Neural cell (in vitro differentiated cells): ENCODE results near the gene C17orf113. TPM values are rescaled to one million over a fixed set of nuclear protein-coding genes. Genes with fewer than 3 reads are reported as not detected.
"Not testable (repeated sequence)": the region's sequence is repeated elsewhere in the genome, so short reads cannot be mapped to it uniquely, and the experiment has no call there.

Experiments used
- H2AFZ ChIP-seq: fragments of 200-600, 300-800 bp; sonication (generic), shearing (Covaris generic); 2 replicates; pipeline ENCODE4 v1.6.0; 2014; ENCODE audit warnings: low read depth, mild to moderate bottlenecking, antibody characterized with exemption, low read length, moderate library complexity
- H3F3A ChIP-seq: fragments of 200-600 bp; shearing (Covaris generic); 2 replicates; pipeline ENCODE4 v1.6.1; 2016; ENCODE audit warnings: mild to moderate bottlenecking, moderate library complexity, mixed read lengths, antibody characterized with exemption, low read length; ENCODE audit not compliant: insufficient read depth, poor library complexity, severe bottlenecking
- H3K27ac ChIP-seq: fragments of 200-600, 300-800 bp; sonication (generic), shearing (Covaris generic); 2 replicates; pipeline ENCODE4 v1.5.1; 2014; ENCODE audit warnings: mild to moderate bottlenecking, low read length, moderate library complexity
- H3K27me3 ChIP-seq: fragments of 300-800, 200-600 bp; sonication (generic), shearing (Covaris generic); 2 replicates; pipeline ENCODE4 v1.6.0; 2014; ENCODE audit warnings: mild to moderate bottlenecking, low read depth, low read length, moderate library complexity; ENCODE audit not compliant: insufficient read depth
- H3K36me3 ChIP-seq: fragments of 300-800, 200-600 bp; sonication (generic), shearing (Covaris generic); 2 replicates; pipeline ENCODE4 v1.5.1; 2014; ENCODE audit warnings: mild to moderate bottlenecking, antibody characterized with exemption, low read length, moderate library complexity; ENCODE audit not compliant: insufficient read depth
- H3K4me2 ChIP-seq: fragments of 300-800, 200-600 bp; sonication (generic), shearing (Covaris generic); 2 replicates; pipeline ENCODE4 v1.6.0; 2014; ENCODE audit warnings: mild to moderate bottlenecking, low read length
- H3K4me3 ChIP-seq: fragments of 300-800, 200-600 bp; sonication (generic), shearing (Covaris generic); 2 replicates; pipeline ENCODE4 v1.5.1; 2014; ENCODE audit warnings: mild to moderate bottlenecking, low read length, moderate library complexity
- H3K79me2 ChIP-seq: fragments of 200-600 bp; shearing (Covaris generic); replicated peaks from 2 replicates; pipeline ENCODE4 v1.6.0; 2014; ENCODE audit warnings: mild to moderate bottlenecking, low read length, moderate library complexity; ENCODE audit not compliant: insufficient read depth
- H3K9ac ChIP-seq: fragments of 300-800, 200-600 bp; sonication (generic), shearing (Covaris generic); 2 replicates; pipeline ENCODE4 v1.6.1; 2016; ENCODE audit warnings: mild to moderate bottlenecking, low read length, mixed read lengths
- H3K9me2 ChIP-seq: fragments of 200-600 bp; shearing (Covaris generic); 2 replicates; pipeline ENCODE4 v1.6.1; 2016; ENCODE audit warnings: mild to moderate bottlenecking, low read length, mixed read lengths; ENCODE audit not compliant: insufficient read depth
- H3K9me3 ChIP-seq: fragments of 200-600, 300-800 bp; sonication (generic), shearing (Covaris generic); 2 replicates; pipeline ENCODE4 v1.6.1; 2016; ENCODE audit warnings: mild to moderate bottlenecking, mixed run types, low read length, moderate library complexity, mixed read lengths
- H4K20me1 ChIP-seq: fragments of 200-600 bp; shearing (Covaris generic); 2 replicates; pipeline ENCODE4 v1.6.1; 2016; ENCODE audit warnings: mild to moderate bottlenecking, mixed run types; ENCODE audit not compliant: insufficient read depth
- EP300 ChIP-seq: fragments of 450-650 bp; conservative IDR thresholded peaks from 2 replicates; pipeline ENCODE4 v1.6.1; 2014; ENCODE audit warnings: antibody characterized with exemption, mild to moderate bottlenecking, moderate library complexity; ENCODE audit not compliant: poor library complexity, severe bottlenecking
- EZH2 ChIP-seq: fragments of 200-600, 300-800 bp; shearing (Covaris generic), sonication (generic); IDR thresholded peaks from 2 replicates; pipeline ENCODE4 v1.6.1; 2014; ENCODE audit warnings: antibody characterized with exemption, low read length, borderline replicate concordance, mild to moderate bottlenecking; ENCODE audit not compliant: insufficient read depth, poor library complexity, severe bottlenecking
- MXI1 ChIP-seq: fragments of 450-650 bp; conservative IDR thresholded peaks from 2 replicates; pipeline ENCODE4 v1.6.1; 2014; ENCODE audit warnings: antibody characterized with exemption, mild to moderate bottlenecking; ENCODE audit not compliant: poor library complexity, severe bottlenecking
- POLR2AphosphoS5 ChIP-seq: IDR thresholded peaks from 2 replicates; pipeline ENCODE4 v1.6.1; 2012
- RAD21 ChIP-seq: fragments of 450-650 bp; conservative IDR thresholded peaks from 2 replicates; pipeline ENCODE4 v1.6.1; 2014; ENCODE audit warnings: antibody characterized with exemption, mild to moderate bottlenecking, moderate library complexity
- SMC3 ChIP-seq: fragments of 450-650 bp; conservative IDR thresholded peaks from 2 replicates; pipeline ENCODE4 v1.6.1; 2014; ENCODE audit warnings: antibody characterized with exemption, mild to moderate bottlenecking, moderate library complexity; ENCODE audit not compliant: poor library complexity
- TAF1 ChIP-seq: IDR thresholded peaks from 2 replicates; pipeline ENCODE4 v1.6.1; 2012; ENCODE audit warnings: low read depth
- polyA plus RNA-seq: library from polyadenylated mRNA; depleted of rRNA; stranded (reverse); fragments of >200 nt; gene quantifications from 2 replicates; pipeline ENCODE4 v1.2.3, GENCODE V29; 2014
- TF ChIP-seq, protein P1 (sequence below): IDR thresholded peaks from 2 replicates; pipeline ENCODE4 v1.6.1; 2012; ENCODE audit warnings: borderline replicate concordance
- TF ChIP-seq, protein P2 (sequence below): fragments of 450-650 bp; IDR thresholded peaks from 2 replicates; pipeline ENCODE4 v1.5.1; 2014; ENCODE audit warnings: antibody characterized with exemption, mild to moderate bottlenecking, moderate library complexity; ENCODE audit not compliant: poor library complexity, severe bottlenecking

C17orf113 gene
- polyA plus RNA-seq, 1 donor from 2014 or later: 5.2 TPM

DNA sequence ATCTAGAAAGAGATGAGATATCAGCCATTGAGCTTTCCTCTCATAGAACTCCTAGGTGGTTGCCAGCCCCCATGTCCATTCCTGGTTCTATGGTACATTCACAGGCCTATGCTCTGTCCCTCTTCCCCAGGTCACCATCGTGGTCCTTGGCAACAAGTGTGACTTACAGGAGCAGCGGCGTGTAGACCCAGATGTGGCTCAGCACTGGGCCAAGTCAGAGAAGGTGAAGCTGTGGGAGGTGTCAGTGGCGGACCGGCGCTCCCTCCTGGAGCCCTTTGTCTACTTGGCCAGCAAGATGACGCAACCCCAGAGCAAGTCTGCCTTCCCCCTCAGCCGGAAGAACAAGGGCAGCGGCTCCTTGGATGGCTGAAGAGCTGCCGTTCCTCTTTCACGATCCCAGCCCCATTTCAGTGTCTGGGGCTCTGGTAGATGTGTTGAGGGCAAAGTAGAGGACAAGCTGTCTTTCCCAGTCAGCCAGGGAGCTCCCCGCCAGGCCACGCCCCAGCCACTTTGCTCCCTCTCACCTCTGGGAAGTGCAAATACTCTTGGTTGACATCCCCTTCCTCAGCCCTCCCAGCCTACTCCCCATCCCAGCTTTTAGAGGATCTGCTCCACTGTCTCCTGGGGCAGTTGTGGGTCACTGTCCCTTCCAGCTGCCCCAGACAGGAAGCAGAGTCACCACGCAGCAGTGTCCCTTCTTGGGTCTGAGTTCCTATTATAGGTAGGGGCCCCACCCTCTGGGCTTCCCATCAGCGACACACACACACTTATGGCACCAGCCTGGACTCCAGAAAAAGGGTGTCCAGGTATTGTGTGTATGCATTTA, 26.7 kb downstream of the C17orf113 start (continued):
- no peak for TF ChIP-seq MXI1
- TF ChIP-seq POLR2AphosphoS5: no peak

DNA sequence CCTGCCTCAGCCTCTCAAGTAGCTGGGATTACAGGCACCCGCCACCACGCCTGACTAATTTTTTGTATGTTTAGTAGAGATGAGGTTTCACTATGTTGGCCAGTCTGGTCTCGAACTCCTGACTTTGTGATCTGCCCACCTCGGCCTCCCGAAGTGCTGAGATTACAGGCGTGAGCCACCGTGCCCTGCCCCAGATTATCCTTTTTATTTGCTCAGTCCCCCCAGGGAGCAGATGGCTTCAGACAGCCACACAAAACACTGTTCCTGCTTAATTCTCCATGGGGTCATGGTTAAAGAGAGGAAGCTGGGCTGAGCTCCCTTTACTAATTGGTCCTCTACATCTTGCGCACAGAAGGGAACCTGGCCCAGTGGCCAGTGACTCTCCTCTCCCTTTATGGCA, 29.6 kb downstream of the C17orf113 start:
- H4K20me1 ChIP-seq, H3F3A ChIP-seq, H3K9me3 ChIP-seq, H3K9me2 ChIP-seq, H3K36me3 ChIP-seq, H2AFZ ChIP-seq, H3K27me3 ChIP-seq: not testable (repeated sequence)
- Histone ChIP-seq H3K27ac (peak overlapping the region; percentile 81), H3K79me2 (peaks cover 29% of the 10 kb centered on the region), H3K4me3 (peak overlapping the region; percentile 99), H3K4me2 (peak overlapping the region; percentile 96), H3K9ac (peak overlapping the region; percentile 96)

DNA sequence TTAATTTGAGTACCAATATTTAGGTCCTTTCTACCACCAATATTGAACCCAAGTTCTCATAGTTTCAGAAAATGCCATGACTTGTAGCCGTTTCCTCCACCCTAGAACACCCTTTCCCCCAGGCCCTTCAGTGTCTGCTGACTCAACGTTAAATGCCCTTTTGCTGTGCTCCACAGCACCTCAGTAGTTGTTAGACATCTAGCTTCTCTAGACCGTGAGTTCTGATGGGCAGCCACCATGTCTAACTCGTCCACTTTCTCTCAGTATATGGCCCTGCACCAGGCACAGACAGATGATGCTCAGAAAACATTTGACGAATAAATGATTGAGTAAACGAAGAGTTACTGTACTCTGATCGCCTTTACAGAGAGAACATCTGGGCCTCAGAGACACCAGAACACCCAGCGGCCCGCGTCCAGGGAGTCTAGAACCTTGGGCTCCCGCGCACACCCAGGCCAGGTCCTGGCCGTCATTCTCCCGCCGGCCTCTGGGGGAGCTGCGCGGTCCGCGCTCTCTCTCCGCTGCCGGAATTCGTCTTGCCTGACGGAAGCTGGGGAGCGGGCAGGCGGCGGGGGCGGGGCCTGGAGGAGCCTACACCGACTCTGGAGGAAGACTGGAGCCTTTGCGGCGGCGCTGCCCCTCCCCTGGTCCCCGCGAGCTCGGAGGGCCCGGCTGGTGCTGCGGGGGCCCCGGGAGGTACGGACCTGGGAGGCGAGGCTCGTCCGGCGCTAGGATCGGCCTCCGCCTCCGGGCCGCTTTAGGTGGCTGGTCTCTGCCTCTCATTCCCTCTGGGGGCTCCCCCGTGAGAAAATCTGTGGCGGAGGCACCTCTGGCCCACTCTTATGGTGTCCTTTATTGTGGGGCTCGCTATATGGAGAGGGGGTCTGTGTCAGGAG, 30.6 kb downstream of the C17orf113 start, which contains the start of gene NKIRAS2:
TSS of gene NKIRAS2 (plus strand) at position 582 of the 896 bp plus-strand sequence. CDS start 1,488 bp downstream, outside the sequence.
- peak within 1 kb of the TSS; percentile 99 for H3K4me3 ChIP-seq
- H4K20me1 ChIP-seq: no peaks in the 10 kb centered on the region
- TF ChIP-seq, protein P1, sequence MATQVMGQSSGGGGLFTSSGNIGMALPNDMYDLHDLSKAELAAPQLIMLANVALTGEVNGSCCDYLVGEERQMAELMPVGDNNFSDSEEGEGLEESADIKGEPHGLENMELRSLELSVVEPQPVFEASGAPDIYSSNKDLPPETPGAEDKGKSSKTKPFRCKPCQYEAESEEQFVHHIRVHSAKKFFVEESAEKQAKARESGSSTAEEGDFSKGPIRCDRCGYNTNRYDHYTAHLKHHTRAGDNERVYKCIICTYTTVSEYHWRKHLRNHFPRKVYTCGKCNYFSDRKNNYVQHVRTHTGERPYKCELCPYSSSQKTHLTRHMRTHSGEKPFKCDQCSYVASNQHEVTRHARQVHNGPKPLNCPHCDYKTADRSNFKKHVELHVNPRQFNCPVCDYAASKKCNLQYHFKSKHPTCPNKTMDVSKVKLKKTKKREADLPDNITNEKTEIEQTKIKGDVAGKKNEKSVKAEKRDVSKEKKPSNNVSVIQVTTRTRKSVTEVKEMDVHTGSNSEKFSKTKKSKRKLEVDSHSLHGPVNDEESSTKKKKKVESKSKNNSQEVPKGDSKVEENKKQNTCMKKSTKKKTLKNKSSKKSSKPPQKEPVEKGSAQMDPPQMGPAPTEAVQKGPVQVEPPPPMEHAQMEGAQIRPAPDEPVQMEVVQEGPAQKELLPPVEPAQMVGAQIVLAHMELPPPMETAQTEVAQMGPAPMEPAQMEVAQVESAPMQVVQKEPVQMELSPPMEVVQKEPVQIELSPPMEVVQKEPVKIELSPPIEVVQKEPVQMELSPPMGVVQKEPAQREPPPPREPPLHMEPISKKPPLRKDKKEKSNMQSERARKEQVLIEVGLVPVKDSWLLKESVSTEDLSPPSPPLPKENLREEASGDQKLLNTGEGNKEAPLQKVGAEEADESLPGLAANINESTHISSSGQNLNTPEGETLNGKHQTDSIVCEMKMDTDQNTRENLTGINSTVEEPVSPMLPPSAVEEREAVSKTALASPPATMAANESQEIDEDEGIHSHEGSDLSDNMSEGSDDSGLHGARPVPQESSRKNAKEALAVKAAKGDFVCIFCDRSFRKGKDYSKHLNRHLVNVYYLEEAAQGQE: peak; percentile 49
- TF ChIP-seq EZH2 (no peak), RAD21 (peak; percentile 38), POLR2AphosphoS5 (peak; percentile 87), TAF1 (peak; percentile 50), EP300 (peak; percentile 42), MXI1 (peak; percentile 56), SMC3 (peak; percentile 28)
- TF ChIP-seq, protein P2, sequence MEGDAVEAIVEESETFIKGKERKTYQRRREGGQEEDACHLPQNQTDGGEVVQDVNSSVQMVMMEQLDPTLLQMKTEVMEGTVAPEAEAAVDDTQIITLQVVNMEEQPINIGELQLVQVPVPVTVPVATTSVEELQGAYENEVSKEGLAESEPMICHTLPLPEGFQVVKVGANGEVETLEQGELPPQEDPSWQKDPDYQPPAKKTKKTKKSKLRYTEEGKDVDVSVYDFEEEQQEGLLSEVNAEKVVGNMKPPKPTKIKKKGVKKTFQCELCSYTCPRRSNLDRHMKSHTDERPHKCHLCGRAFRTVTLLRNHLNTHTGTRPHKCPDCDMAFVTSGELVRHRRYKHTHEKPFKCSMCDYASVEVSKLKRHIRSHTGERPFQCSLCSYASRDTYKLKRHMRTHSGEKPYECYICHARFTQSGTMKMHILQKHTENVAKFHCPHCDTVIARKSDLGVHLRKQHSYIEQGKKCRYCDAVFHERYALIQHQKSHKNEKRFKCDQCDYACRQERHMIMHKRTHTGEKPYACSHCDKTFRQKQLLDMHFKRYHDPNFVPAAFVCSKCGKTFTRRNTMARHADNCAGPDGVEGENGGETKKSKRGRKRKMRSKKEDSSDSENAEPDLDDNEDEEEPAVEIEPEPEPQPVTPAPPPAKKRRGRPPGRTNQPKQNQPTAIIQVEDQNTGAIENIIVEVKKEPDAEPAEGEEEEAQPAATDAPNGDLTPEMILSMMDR: peak; percentile 93
- H3K4me2 ChIP-seq: peak within 1 kb of the TSS; percentile 96
- no peaks in the 10 kb centered on the region for H3F3A ChIP-seq
- H3K9me3 ChIP-seq: no peaks in the 10 kb centered on the region
- peak within 1 kb of the TSS; percentile 81 for H3K27ac ChIP-seq
- peak within 1 kb of the TSS; percentile 96 for H3K9ac ChIP-seq
- peaks cover 40% of the 10 kb centered on the region for H3K79me2 ChIP-seq
- H3K36me3 ChIP-seq: no peaks in the 10 kb centered on the region
- no peaks in the 10 kb centered on the region for H3K9me2 ChIP-seq
- H2AFZ ChIP-seq: peak within 1 kb of the TSS; percentile 74
- H3K27me3 ChIP-seq: no peaks in the 10 kb centered on the region
